Measurements from ENCODE around the gene DHRS7.

The DHRS7 gene

DNA sequence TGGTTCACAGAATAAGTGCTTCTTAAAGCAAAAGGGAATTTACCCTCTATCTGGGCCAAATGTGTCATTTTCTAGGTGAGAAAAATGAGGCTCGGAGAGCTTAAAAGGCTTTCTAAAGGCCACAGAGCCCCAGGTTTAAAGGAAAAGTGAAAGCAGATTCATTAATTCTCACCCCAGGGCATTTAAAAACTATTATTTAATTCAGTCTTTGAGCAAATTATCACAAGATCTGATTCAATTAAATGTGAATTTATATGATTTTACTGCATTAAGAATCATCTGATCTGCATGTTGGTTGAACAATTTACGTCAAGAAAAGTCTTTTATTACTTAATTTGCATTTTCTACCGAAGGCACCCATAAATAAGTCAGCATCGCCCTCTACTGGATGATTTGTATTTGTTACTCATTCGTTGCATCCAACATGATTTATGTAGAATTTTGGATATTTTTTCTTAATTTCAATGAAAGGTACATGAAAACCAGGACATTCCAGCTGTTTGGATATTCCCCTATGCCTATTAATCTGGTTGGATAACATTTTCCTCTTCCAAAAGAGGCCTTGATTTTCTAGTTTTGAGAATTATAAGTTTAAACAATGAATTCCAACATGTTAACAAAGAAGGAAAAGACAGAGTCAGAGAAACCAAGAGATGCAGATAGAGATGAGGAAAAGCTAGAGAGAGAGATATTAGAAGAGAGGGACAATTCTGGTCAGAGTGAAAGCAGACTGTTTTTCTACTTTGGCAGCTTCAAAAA lies 19.1 kb upstream of the DHRS7 start:
- DNase-seq: peak; percentile 79

GRCh38 chr14:60183741-60184140 lies 18.5 kb upstream of the DHRS7 start:
- no peak for DNase-seq

GRCh38 chr14:60183138-60183537 lies 17.9 kb upstream of the DHRS7 start:
- DNase-seq: no peak

- no peak for DNase-seq
Observed at GRCh38 chr14:60179431-60179869, 14.3 kb upstream of the DHRS7 start.

DNA sequence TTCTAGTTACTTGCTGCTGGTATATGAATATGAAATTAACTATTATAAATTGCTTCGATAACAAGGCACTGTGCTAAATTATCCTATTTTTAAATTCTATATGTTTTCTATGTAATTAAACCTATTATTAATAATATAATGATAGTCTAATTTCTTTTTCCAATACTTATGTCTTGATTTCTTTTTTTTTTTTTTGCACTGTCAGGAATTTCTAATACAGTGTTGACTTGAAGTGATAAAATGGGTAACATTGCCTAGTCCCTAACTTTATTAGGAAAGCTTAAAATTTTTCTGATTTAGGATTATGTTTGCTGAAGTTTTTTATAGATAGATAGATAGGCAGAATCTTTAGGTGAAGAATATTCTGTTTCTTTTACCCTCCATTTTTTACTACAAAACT lies 13.6 kb upstream of the DHRS7 start:
- no peak for DNase-seq

DNA sequence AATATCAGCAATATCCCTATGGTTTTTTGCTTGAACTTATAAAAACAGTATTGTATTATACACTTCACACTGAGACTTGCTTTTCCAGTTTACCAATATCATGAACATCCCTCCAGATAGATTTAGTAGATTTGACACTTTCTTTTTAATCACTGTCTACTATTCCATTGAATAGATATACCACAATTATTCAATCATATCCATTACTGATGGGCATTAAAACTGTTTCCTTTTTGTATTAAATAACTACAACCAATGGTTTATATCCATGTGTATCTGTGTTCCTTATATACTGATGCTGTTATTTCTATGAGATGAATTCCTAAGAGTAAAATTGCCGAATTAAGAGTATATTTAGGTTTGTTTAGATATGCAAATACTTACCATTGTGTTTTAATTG lies 13.0 kb upstream of the DHRS7 start:
- no peak for DNase-seq

DNA sequence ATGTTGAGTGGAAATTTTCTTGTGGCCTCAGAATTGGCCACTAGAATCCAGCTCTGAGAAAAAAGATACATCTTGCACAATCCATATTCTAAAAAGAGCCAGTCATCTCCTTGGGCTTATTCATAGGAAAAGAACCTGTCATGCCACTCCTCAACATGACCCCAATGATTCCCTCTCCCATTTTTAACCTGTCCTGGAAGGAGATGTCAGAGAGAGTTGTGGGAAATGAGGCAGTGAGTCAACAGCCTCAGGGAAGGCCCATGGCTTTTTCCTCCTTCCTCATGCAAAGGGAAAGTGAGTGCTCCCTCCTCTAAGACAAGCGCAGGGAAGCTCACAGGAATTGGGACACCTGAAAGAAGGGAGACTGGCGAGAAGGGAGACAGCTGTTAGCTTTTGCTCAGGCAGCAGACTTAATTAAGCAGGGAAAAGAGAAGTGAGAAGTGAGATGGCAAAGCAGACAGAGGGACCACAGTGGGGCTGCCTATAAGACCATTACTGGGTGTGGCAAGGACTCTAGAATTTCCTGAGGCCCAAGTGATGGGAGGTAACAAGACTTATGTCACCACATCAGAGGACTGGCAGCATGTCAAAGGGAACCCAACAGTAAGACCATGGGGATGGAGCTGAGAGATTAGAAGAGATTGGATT lies 10.2 kb upstream of the DHRS7 start:
- no peak for DNase-seq

- DNase-seq: no peak
Observed at GRCh38 chr14:60174352-60175254, 9.4 kb upstream of the DHRS7 start.

- DNase-seq: no peak
Observed at GRCh38 chr14:60171690-60172089, 6.5 kb upstream of the DHRS7 start.

DNA sequence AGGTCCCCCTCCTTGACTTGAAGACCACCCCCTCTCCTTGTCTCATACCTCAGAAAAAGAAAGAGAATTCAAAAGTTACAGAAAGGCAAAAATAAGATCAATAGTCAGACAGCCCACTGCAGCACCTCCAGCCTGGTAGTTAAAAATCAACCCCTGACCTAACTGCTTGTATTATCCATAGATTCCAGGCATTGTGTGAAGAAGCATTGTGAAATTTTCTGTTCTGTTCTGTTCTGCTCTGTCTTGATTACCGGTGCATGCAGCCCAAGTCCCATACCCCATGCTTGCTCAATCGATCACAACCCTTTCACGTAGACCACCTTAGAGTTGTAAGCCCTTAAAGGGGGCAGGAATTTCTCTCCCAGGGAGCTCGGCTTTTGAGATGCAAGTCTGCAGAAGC lies 5.8 kb upstream of the DHRS7 start:
- DNase-seq: no peak

DNA sequence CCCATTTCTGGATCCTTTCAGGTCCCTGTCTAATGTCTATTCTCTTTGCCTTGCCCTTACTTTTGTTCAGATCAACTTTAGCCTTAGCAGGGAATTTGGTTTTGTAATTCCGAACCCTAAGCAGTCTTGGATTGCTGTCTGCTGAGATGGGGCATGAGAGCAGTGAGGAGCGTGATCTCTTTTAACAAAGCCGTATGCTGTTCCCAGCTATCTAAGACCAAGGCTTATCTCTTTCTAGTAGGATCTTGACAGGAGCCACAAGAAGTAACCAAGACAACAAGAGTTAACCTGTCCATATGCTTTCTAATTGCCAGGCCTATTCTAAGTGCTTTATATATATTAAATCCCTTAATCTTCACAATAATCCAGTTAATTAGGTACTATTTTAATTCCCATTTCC lies 4.5 kb upstream of the DHRS7 start:
- no peak for DNase-seq

GRCh38 chr14:60166142-60166541 lies 944 bp upstream of the DHRS7 start:
- no peak for DNase-seq

GRCh38 chr14:60165547-60165876 lies 314 bp upstream of the DHRS7 start:
- DNase-seq: no peak

- DNase-seq: no peak
Observed at GRCh38 chr14:60164404-60164711, 840 bp downstream of the DHRS7 start.

GRCh38 chr14:60163693-60164092 lies 1.5 kb downstream of the DHRS7 start:
- no peak for DNase-seq

DNA sequence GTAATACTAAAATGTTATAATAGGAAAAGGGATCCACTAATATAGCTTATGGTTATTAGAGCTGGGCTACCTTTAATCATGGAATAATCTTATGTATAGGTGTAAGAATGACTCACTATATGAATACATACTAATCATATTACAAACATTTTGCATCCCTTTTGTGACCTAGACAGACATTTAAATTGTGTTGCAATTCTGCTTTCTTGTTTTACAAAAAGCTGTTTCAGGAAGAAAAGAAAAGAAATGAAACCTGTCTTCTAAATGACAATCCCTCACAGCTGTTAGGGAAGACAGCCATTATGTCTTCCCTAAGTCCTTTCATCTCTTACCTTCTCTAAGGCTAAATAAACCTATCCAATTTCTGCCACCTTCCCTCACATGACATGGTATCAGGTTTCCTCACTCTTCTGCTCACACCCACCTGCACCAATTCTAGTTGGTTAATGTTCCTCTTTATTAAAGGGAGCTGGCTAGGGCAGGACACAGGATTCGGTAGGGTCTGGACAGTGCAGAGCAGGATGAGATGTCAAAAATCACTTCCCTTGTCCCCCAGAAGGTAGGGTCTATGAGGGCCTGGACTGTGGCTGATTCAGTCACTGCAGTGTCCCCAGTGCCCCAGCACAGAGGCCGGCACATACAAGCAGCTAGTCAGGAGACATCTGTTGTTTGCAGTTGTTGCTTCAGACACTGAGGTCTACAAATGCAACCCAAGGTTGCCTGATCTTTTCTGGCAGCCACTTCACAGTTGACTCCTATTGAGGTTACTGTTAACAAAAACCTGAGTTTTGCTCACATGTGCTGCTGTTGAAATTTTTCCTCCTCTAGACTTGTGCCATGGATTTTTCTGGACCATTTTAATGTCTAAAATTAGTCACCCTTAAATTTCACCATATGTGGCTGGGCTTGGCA lies 3.7 kb downstream of the DHRS7 start:
- DNase-seq: no peak

DNA sequence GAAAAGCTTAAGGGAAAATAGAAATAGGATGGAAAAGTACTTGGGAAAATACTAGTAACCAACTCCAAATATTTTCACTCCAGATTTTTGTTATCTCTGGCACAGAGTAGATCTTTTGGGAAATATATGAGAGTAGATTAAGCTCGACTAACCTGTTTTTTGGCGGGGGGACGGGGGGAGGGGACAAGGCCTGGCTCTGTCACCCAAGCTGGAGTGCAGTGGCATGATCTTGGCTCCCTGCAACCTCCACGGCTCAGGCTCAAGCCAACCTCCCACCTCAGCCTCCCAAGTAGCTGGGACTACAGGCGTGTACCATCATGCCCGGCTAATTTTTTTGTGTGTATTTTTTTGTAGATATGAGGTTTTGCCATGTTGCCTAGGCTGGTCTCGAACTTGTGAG lies 4.8 kb downstream of the DHRS7 start:
- DNase-seq: no peak

GRCh38 chr14:60154671-60155070 lies 10.5 kb downstream of the DHRS7 start:
- DNase-seq: no peak

GRCh38 chr14:60153991-60154390 lies 11.2 kb downstream of the DHRS7 start:
- DNase-seq: no peak

DNA sequence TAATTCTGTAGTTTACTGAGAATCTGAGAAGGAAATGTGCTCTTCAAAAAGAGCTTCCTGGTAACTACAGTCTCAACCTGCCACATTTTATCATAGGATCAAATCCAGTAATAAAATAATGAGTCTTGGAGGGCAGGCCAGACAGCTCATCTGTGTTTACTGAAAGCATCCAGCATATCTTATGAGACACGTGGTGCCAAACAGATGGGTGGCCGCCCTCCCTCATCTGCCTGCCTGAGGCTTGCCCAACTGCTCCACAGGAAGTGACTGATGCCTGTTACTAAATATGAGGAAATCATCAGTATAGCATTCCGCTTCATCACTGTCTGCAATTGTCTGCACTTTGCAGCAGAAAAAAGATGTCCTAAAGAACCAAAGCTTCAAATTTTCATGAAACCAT lies 13.5 kb downstream of the DHRS7 start:
- DNase-seq: peak; percentile 73

GRCh38 chr14:60134702-60135101 lies 30.5 kb downstream of the DHRS7 start:
- no peak for DNase-seq

- no peak for DNase-seq
Observed at GRCh38 chr14:60133487-60133886, 31.7 kb downstream of the DHRS7 start.

DNA sequence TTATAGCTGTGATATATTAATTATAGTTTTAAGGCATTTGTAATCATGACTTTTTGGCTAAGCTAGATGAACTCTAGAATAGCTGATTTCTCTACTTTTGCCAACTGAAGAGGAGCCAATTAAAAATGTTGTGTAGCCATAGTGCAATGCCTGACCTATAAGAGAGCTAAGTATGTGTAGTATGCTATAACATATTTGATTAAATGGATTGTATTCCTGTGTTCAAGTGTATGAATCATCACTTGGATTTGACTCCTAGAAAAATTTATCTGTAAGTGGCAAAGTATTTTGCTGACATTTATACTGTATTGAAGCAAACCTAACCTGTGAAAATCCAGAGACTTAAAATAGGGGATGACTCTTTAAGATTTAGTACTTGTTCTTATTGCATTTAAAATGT lies 39.3 kb downstream of the DHRS7 start:
- DNase-seq: no peak

All from amniotic stem cell (primary cell).